GM19025 (cell line): ENCODE data around the gene EGFL8.
"Not testable (repeated sequence)": the region's sequence is repeated elsewhere in the genome, so short reads cannot be mapped to it uniquely, and the experiment has no call there.

Experiments
- ATAC-seq: cut with Tn5 transposase; IDR thresholded peaks from one replicate; pipeline ENCODE4 v1.9.1; 2021; ENCODE audit warnings: mild to moderate bottlenecking, low read depth, moderate library complexity; ENCODE audit not compliant: unreplicated experiment

EGFL8 gene

DNA sequence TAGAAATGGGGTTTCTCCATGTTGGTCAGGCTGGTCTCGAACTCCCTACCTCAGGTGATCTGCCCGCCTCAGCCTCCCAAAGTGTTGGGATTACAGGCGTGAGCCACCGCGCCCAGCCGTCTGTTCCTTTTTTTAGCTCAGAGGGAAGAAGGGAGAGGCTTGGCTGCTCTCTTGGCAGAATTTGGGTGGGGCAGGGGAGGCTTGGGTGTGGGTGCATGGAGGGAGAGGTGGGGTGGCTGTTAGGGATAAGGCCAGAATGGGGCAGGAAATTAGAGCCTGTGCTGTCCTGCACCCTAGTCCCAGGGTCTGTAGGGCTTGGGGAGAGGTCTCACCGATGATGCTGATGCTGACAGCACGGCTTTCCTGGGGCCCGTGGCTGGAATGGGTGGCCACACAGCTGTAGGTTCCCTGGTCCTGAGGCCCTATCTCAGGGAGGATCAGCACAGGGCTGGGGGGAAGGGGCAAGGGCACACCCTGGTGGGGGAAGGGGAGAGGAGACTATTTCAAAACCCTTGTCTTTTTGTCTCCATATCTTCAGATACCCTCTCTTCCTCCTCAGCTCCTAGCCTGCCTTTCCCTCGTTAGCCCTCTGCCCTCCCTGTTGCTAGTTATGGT, 17.6 kb downstream of the EGFL8 start:
- ATAC-seq, result no peak

DNA sequence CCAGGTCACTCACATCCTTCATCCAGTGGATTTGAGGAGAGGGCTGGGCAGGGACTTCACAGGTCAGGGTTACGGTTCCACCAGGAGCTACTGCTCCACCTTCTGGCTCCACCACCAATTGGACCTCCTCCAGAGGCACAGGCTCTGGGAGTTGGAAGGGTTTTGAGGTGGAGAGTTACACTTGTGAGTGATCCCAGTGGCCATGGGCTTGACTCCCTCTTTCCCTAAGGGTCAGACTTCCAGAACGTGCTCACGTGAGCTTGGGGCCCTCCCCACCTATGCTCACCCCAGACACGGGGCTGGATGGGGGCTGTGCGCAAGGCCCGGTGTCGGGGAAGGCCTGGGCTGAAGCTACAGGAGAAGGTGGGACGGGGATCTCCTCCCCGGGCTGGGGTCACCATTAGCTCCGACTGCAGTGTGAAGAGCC, 18.2 kb downstream of the EGFL8 start:
- no peak for ATAC-seq

DNA sequence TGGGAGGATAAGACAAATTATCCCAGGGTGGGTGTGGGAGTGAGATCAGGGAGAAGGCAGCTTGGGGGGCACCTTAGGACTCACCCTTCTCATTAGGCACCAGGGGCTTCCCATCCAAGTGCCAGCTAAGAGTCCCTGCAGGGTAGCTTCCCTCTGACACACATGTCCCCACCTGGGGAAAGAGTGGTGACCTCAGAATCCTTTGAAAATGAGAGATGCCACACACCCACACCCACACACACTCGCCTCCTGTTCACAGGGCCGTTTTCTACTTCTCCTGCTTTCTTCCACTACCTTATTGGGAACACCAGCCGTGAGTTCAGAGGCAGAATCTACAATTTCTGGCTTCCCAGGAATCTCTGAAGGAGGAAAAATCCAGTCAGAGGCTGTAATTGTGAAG, 18.6 kb downstream of the EGFL8 start:
- no peak for ATAC-seq

DNA sequence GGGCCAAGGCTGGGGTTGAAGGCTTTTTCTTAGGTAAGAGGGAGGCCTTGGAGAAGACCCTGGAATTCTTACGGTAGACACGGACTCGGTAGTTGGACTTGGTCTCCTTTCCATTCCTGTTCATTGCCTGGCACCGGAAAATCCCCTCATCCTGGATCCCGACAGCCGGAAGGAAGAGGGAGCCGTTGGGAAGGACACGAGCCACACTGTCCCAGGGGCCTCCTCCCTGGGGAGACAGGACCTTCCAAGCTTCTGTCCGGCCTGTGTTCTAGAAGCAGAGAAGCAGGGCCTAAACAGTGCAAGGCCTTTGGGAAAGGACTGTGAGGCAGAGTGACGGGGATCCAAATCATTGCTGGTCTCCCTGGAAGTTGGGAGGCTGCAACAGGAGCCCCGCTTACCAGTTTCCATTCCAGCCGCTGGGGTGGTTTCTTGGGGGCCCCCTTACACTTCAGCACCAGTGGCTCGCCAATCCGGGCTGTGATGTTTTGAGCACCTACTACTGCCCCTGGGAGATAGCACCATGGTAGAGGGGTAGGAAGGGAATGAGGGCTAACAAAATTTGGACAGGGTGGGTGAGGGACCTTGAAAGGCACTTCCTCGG, 19.2 kb downstream of the EGFL8 start:
- ATAC-seq, result no peak

DNA sequence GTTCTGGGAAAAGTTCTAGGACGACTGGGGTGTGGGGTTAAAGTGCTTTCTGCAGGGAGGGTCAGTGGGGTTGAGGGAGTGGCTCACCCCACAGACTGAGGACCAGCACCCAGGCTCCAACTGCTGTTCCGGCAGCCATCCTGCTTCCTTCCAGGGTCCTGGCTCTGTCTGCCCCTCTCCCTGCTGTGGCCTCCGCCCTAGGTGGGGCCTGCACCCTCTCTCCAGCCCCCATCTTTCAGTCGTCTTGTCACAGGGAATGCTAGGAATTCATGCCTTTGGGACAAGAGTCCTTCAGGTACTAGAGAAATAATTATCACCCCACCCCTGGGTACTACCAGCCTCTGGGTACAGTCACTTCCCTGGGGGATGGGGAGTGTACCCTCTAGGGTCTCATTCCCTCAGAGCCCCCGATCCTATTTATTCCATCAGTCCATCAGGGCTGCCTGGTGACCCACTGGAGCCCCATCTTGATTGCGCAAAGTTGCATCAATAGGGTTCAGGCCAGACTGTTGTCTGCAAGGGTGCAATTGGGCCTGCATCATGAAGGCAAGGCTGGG, 19.8 kb downstream of the EGFL8 start, which contains the start of gene AGER:
Gene AGER (minus strand): TSS at position 170 of the 557 bp plus-strand sequence. CDS start 31 bp downstream, at position 139.
- ATAC-seq, result no peak

DNA sequence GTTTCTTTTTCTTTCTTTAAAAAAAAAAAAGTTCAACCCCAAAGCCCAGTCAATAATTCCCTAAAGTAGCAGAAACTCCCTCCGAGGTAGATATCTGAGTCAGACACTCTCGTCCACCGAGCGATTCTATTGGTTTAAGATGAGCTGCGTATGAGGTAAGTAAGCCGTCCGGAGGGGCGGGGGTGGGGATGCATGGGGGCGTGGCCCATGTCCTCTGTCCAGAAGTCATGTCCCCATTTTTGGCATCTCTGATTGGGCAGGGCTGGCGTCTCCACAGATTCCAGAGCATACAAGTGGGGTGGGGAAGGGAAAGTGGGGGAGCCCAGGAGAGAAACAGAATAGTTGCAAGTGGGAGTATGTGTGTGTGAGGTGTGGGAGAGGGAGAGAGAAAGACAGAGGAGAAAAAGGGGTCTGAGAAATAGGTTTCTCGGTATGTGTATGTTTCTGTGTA, 21.3 kb downstream of the EGFL8 start:
- ATAC-seq, result not testable (repeated sequence)

DNA sequence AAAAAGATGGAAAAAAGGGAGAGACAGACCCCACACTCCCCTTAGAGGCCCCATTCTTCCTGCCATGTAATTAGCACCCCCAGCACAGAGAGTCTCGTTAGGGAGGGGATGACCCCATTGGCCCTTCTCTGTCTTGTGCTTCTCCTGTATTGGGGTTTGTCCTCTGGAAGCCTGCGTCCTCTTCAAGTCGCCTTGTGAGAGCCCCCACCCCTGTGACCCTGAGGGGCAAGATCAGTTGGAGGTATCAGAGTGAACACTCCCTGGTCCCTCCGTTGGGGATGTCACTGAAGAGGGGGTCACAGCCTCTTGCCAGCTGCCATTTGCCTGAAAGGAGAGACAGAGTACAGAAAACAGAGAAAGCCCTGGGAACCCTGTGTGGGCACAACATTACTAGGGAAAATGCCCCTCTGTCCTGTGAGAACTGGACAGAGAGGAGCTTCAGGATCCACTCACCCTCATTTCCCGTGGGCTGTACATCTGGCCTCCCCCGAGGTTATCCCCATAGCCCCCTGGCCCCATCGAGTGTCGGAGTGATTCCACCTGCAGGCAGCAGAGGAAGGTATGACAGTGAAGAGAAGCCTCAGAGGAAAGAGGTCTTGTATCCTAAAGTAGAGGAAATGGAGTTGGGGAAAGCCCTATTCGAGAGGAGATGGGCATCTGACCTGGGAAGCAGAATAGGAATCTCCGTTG, 21.9 kb downstream of the EGFL8 start:
- ATAC-seq, result not testable (repeated sequence)

DNA sequence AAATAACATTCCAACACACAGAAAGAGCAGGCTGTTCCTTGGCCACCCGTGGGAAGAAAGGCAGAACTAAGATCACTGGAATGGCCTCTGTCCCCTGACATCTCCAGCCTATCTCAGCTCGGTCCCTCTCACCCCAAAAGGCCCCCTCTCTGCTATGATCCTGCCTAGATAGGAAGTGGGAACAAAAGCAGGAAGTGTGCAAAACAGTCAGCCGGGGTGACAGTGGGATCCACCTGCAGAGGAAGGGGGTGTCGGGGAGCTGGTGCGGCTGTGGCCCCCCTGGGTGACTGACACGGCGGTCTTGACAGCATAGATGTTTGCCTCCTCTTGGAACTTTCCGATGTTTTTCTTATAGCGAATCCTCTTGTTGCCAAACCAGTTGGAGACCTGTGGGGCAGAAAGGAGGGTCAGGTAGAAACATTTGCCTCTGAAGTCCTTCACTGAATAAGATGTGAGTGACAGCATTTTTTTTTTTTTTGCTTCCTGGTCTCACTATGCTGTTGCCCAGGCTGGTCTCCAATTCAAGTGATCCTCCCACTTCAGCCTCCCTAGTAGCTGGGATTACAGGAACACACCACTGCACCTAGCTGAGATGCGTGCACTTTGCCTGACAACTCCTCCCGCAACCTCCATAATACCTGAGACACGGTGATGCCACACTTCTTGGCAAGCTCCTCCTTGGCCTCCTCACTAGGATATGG, 22.8 kb downstream of the EGFL8 start:
- no peak for ATAC-seq

DNA sequence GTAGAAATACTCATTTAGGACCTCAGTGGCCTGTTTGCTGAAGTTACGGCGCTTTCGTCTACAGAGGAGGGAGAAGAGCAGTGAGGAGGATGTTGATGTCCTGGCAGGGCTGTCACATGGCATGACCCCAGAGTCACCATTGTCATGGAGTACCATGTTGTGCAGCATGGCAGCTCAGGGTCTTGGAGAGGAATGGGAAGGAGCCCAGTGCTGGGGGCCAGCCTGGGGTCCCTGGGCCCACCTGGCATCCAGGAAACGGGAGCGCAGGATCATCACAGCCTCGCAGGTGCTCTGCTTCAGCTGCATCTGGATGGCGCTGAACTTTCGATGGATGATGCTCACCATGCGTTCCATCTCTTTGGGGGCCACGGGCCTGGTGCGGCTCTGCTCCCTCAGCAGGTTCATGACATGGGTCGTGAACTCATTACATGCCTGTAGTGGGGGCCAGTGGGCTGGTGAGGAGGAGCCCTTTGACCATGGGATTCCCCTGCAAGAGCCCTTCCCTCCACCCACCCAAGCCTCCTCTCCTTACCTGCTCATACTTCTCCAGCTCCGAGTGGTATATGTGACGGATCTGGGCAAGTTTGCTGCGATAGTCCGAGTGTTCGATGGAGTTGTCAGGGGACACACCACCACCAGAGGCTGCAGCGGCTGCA, 23.5 kb downstream of the EGFL8 start:
- not testable (repeated sequence) for ATAC-seq

DNA sequence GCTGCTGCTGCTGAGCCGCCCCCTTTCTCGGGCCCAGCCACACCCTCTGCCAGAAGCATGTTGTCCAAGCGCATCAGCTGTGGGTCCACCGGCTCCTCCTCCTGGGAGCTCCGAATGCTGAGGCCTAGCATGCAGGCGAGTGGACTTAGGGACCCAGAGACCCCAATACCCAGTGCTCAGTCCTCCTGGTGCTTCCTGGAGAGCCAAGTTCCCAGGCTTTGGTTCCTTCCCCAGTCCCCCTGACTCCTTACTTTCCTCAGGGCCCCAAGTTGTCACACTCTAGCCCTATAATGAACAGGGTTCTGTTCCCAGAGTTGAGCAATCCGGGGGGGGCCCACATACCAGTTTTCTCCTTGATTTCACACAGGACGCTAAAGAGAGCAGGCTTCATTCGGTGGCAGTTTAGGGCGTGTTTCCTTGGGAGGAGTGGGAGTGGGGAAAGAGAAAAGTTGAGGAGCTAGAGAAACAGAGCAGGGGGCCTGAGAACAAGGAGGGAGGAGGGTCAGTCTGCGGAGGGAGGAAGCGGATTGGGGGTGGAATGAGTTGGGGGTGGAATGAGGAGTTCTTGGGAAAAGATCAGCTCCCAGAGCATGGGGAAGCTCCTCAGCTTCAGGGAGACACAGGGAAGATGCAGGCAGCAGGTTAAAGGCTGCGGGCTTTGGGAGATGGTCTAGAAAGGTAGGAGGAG, 24.1 kb downstream of the EGFL8 start:
- no peak for ATAC-seq

DNA sequence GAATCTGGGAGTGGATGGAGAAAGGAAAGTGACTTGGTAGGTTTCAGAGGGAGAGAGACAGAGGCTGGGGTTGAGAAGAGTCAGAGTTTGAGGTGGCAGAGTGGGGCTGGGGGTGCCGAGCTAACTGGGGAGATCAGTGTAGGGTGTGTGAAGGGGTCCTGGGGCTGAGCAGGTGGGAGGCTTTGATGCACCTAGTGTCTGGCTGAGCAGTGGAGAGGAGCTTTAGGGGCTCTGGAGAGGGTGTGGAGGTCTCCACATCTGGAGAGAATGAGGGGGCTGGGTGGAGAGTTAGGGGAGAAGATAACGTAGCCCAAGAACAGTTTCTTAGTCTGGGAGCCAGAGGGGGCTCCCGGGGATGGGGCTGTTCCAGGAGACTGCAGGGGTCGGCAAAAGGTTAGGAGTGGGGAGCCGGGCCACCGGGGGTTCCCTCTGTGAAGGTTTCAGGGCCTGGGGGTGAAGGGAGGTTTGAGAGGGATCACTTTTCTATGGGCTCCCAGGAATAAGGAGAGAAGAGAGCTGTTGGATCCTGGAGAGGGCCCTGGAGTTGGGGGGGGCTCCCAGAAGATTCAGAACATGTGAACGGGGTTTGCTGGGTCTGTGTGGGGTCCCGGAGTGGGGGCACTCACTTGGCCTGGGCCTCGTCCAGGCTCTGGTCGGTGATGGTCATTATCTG, 24.8 kb downstream of the EGFL8 start:
- no peak for ATAC-seq

DNA sequence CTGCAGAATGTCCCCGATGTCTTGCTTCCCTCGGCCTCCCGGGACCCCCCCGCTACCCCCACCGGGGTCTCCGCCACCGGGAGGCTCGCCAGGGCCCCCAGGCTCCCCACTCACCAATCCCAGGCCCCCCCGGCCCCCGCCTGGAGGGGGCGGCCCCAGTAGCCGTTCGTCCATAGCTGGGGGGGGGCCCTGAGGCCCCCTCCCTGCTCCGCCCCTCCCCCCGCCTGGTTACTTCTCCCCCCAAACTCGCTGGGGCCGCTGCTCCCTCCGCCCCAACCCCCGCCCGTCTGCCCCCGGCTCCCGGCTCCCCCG, 25.3 kb downstream of the EGFL8 start:
- no peak for ATAC-seq

DNA sequence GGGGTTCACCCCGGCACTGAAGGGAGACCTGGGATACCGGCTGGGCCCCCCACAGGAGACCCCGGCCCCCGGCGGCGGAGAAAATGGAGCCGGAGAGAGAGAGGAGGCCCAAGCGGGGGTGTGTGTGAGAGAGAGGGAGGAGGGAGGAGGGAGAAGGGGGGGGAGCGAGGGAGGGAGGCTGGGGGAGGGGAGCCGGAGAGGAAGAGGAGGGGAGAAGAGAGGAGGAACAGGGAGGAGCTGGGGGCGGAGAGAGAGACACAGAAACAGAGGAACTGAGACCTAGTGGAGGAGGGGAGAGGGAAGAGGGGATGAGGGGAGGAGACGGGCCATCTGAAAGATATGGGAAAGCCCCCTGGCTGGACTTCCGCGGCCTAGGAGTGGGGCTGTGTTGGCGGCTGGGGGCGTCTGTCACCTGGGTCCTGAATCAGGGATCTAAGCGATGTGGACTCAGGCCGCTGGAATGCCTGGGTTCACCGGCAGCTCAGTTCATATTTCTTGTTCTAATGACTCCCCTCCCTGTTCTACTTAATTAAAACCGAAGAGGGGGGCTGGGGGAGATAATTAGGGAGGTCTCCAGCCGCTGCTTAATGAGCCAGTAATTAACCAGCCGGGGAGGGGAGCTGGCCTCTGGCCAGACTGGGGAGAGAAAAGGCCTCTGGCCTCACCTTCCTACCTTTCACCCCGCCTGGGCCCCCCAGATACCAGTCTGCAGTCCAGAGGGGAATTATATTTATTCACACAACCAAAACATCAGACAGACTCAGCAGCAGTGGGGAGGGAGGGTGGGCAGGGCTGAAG, 25.9 kb downstream of the EGFL8 start, which contains the start of gene PBX2:
Gene PBX2 (minus strand): TSS at position 149 of the 798 bp plus-strand sequence. CDS start 287 bp downstream, outside the sequence.
- ATAC-seq, result peak; percentile 52

DNA sequence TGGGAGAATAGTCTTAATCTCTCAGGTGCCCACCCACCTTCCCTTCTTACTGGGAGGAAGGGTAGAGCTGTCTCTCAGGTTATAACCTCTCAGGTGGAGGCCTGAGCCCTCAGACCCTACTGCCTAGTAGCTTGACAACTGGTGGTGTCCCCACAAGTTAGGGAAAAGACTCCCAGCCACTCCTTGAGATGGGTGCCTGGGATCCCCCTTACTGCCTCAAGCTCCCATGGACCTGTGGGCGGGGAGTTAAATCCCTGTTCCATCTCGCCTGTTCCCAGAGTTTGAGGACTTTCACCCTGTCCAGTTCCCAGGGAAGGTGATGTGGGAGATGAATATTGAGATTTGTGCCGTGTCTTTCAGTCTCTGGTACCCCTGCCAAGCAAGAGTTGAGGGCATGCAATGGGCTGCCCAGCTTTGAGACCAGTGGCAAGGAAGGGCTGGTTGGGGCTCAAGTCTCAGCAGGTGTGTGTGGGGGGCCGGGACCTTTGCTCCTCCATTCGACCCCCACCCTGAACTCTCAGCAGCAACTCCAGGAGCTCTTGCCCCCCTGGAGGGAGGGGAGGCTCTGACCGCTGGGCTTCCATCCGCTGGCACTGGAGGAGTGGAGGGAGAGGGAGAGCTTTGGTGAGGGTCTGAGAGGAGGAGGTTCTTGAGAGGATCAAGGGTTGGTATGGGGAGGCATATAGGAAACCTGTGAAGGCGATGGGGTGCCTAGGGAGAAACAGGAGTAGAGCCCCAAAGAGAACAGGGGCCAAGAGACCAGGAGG, 26.7 kb downstream of the EGFL8 start:
- no peak for ATAC-seq

DNA sequence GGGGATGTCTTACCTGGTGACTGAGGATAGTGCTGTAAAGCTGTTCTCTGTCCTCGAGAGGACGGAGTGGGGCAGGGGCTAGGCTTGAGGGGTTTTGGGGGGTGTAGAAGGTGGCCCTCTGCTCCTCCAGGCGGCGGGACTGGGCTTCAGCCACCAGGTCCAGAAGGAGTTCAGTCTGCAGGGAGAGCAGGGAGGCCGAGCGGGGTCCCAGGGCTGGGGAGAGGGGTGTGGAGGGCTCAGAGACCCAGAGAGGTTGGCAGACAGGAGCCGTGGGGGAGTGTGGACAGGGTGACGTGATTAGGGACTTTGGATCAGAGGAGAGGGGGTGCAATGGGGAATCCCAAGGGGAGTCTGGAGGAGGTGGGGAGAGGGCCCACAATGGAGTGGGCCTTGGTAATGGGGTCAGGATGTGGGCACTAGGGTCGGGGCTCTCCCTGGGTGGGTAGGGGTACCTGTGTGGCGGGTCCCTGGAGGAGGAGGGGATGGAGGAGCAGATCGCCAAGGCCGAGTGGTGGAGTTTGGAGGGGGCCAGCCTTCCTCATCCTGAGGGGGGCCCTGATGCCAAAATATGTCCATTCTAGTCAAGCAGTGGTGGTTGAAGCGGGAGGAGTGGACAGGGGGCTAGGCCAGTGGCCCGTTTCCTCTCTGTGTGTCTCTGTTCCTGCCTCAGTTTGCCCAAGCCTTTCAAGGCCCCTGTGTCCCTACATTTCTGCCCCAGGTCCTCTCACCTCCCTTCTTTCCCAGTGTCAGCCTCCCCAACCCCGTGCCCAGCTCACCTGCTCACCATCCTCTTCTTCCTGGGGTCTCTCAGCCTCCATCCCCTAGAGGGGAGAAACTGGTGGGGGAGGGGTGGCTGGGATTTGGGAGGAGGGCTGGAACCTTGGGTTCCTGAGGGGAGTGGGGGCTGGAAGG, 27.6 kb downstream of the EGFL8 start:
- ATAC-seq, result no peak

DNA sequence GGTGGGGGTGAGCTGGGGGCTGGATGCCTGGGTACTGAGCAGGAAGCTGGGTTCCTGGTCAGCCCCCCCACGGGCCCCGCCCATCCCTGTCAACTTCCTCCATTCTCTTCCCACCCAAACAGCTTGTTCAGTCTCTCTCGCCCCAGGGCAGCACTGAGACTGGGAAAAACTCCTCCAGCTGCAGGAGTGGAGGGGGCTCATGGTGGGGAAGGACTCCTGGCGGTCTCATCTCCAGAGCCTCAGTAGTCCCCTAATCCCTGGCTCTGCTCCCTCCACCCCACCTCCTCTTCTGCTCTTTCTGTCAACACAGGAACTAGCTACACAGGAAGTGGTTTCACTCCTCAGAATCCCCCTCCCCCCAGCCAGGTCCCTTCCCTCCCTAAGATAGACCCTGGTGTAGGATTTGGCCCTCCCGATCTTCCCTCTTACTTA, 28.2 kb downstream of the EGFL8 start, which contains the start of gene GPSM3:
Gene GPSM3 (minus strand): TSS at position 36 of the 432 bp plus-strand sequence. CDS start 130 bp downstream, outside the sequence.
- no peak for ATAC-seq
